ENCODE data around the gene PSEN1.

Gene PSEN1

GRCh38 chr14:73136387-73137225 is at the start of gene PSEN1:
Gene PSEN1, plus strand, starts transcription at chr14:73136507. Its CDS starts 11,513 bp downstream, at chr14:73148020.
- no peak for TF ChIP-seq CTCF (IDR thresholded peaks at IDR 0.05; ENCODE audit: extremely low read depth, insufficient read depth, missing control alignments)
- in situ Hi-C loops (cut with MboI; ENCODE audit: low pct_unique_long_range_greater_than_20kb, low sequenced_read_pairs, unreplicated experiment), result no loop called here
- peak; percentile 98 for DNase-seq (ENCODE audit: low spot score)

DNA sequence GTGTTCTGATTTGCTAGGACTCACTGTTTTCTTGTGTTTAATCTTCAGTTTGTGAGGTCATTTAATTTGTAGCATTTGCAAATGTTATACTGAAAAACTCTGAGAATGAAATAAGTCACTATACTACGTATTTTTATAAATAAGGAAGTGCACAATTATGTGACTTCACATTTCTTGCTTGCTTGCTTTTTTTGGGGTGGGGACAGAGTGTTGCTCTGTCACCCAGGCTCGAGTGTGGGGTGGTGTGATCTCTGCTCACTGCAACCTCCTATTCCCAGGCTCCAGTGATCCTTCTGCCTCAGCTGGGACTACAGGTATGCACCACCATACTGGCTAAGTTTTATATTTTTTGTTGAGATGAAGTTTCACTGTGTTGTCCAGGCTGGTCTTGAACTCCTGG is 45.3 kb upstream of the PSEN1 start:
- in situ Hi-C loops (cut with MboI; ENCODE audit: low pct_unique_long_range_greater_than_20kb, low sequenced_read_pairs, unreplicated experiment), result no loop called here
- DNase-seq (ENCODE audit: low spot score), result no peak
- TF ChIP-seq CTCF (IDR thresholded peaks at IDR 0.05; ENCODE audit: extremely low read depth, insufficient read depth, missing control alignments), result no peak

- in situ Hi-C loops (cut with MboI; ENCODE audit: low pct_unique_long_range_greater_than_20kb, low sequenced_read_pairs, unreplicated experiment), result no loop called here
- TF ChIP-seq CTCF (IDR thresholded peaks at IDR 0.05; ENCODE audit: extremely low read depth, insufficient read depth, missing control alignments), result no peak
- DNase-seq (ENCODE audit: low spot score), result no peak
Measured at GRCh38 chr14:73097421-73097820, 38.9 kb upstream of the PSEN1 start.

DNA sequence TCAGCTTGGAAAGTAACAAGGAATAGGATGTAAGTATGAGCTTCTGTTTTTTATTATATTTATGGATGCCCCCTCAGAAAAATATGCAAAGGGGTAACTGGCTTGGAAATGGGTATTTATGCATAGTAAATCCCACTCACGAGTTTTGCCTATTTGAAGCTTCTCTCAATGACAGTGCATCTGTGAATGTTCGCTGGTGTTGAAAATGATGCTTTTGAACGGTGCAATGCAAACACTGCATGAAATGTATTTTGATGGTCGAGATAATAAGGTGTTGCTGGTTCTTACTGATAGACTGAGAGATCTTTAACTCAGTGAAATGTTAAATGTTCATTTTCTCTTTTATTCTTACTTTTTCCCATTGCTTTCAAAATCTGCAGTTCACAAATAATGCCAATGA is 36.0 kb upstream of the PSEN1 start:
- TF ChIP-seq CTCF (IDR thresholded peaks at IDR 0.05; ENCODE audit: extremely low read depth, insufficient read depth, missing control alignments), result no peak
- DNase-seq (ENCODE audit: low spot score), result no peak
- in situ Hi-C loops (cut with MboI; ENCODE audit: low pct_unique_long_range_greater_than_20kb, low sequenced_read_pairs, unreplicated experiment), result no loop called here

GRCh38 chr14:73102806-73103497 is 33.4 kb upstream of the PSEN1 start:
- in situ Hi-C loops (cut with MboI; ENCODE audit: low pct_unique_long_range_greater_than_20kb, low sequenced_read_pairs, unreplicated experiment), result no loop called here
- TF ChIP-seq CTCF (IDR thresholded peaks at IDR 0.05; ENCODE audit: extremely low read depth, insufficient read depth, missing control alignments), result no peak
- DNase-seq (ENCODE audit: low spot score), result no peak

- TF ChIP-seq CTCF (IDR thresholded peaks at IDR 0.05; ENCODE audit: extremely low read depth, insufficient read depth, missing control alignments), result no peak
- DNase-seq (ENCODE audit: low spot score), result no peak
- in situ Hi-C loops (cut with MboI; ENCODE audit: low pct_unique_long_range_greater_than_20kb, low sequenced_read_pairs, unreplicated experiment), result no loop called here
Measured at GRCh38 chr14:73105050-73105449, 31.3 kb upstream of the PSEN1 start.
